ENCODE results near the gene MLANA. TPM values are rescaled to one million over a fixed set of nuclear protein-coding genes. Genes with fewer than 3 reads are reported as not detected.
A peak's percentile ranks its signal among the peaks of the same experiment; 100 is the strongest.

MLANA gene
- polyA plus RNA-seq, 3 donors: not detected

DNA sequence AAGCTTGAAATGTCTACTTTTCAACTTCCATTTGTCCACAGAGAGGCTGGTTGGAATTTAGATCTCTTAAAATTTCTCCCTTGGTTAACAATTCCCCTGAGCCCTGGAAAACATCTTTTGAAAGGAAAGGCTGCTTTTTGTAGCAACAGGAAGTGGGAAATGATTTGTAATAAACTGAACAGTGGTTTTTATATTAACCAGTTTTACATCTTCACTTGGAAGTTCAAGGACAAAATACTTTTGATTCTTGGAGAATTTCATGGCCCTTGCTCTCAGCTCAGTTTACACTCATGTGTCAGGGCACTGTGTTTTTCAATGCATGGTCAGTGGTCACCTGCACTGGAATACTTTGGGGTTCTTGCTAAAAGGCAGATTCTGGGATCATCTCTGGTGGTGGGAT is 9.9 kb downstream of the MLANA start:
- Mint-ChIP-seq H3K4me3 (no peak overlapping the region), H3K27ac (no peak overlapping the region), H3K9me3 (peaks cover 0 to 2% (median 0%) of the 10 kb centered on the region in 7 donors), H3K4me1 (no peaks in the 10 kb centered on the region), H3K27me3 (ENCODE audit: low read depth in 3 of 3) (peaks cover 0 to 2% (median 0%) of the 10 kb centered on the region in 3 donors), H3K36me3 (peaks cover 47 to 51% of the 10 kb centered on the region in 2 donors)
- no peaks in the 10 kb centered on the region for H3K27me3 ChIP-seq (ENCODE audit: control insufficient read depth in 2 of 2, insufficient read depth in 2 of 2, low read length in 2 of 2)
- H4K20me1 ChIP-seq (ENCODE audit: insufficient read depth, low read length): no peaks in the 10 kb centered on the region
- H3K9ac ChIP-seq (ENCODE audit: insufficient read depth, low read length, poor library complexity, severe bottlenecking): no peak overlapping the region
- TF ChIP-seq, protein P1, sequence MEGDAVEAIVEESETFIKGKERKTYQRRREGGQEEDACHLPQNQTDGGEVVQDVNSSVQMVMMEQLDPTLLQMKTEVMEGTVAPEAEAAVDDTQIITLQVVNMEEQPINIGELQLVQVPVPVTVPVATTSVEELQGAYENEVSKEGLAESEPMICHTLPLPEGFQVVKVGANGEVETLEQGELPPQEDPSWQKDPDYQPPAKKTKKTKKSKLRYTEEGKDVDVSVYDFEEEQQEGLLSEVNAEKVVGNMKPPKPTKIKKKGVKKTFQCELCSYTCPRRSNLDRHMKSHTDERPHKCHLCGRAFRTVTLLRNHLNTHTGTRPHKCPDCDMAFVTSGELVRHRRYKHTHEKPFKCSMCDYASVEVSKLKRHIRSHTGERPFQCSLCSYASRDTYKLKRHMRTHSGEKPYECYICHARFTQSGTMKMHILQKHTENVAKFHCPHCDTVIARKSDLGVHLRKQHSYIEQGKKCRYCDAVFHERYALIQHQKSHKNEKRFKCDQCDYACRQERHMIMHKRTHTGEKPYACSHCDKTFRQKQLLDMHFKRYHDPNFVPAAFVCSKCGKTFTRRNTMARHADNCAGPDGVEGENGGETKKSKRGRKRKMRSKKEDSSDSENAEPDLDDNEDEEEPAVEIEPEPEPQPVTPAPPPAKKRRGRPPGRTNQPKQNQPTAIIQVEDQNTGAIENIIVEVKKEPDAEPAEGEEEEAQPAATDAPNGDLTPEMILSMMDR (IDR thresholded peaks at IDR 0.05): no peak
- H3K4me3 ChIP-seq (replicated peaks in 1 of 3; ENCODE audit: low read depth in 2 of 3, low read length in 3 of 3): no peak overlapping the region
- H2AFZ ChIP-seq (ENCODE audit: insufficient read depth, low read depth, low read length, poor library complexity, severe bottlenecking): no peak overlapping the region
- H3K9me3 ChIP-seq (replicated peaks in 1 of 2; ENCODE audit: control insufficient read depth in 1 of 2, insufficient read depth in 1 of 2, low read length in 2 of 2): no peaks in the 10 kb centered on the region
- no peak overlapping the region for H3K27ac ChIP-seq (ENCODE audit: low read depth in 1 of 2, low read length in 2 of 2)
- H3K36me3 ChIP-seq (replicated peaks in 1 of 2; ENCODE audit: control insufficient read depth in 1 of 2, insufficient read depth in 2 of 2, low read length in 2 of 2): peaks cover 8 to 63% of the 10 kb centered on the region in 2 donors
- intact Hi-C loops (cut with micrococcal nuclease): no loop called here
- DNase-seq: no peak
- no peak overlapping the region for H3K4me2 ChIP-seq (replicated peaks; ENCODE audit: extremely low read depth, low read length, poor library complexity, severe bottlenecking)
- H3K79me2 ChIP-seq (ENCODE audit: insufficient read depth, low read length): no peaks in the 10 kb centered on the region
- H3K4me1 ChIP-seq (ENCODE audit: control insufficient read depth in 1 of 2, insufficient read depth in 2 of 2, low read length in 2 of 2): no peaks in the 10 kb centered on the region

DNA sequence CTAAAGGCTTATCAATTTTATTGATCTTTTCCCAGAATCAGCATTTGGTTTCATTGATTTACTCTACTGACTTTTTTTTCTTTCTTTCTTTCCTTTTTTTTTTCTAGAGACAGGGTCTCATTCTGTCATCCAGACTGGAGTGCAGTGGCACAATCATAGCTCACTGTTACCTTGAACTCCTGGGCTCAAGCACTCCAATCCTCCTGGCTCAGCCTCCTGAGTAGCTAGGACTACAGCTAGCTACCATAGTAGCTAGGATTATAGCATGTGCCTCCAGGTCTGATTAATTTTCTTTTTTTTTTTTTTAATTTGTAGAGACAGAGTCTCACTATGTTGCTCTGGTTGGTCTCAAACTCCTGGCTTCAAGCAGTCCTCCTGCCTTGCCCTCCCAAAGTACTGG is 11.7 kb downstream of the MLANA start:
- no peaks in the 10 kb centered on the region for H3K9me3 ChIP-seq (replicated peaks in 1 of 2; ENCODE audit: control insufficient read depth in 1 of 2, insufficient read depth in 1 of 2, low read length in 2 of 2)
- DNase-seq: no peak
- H3K4me1 ChIP-seq (ENCODE audit: control insufficient read depth in 1 of 2, insufficient read depth in 2 of 2, low read length in 2 of 2): no peaks in the 10 kb centered on the region
- peaks cover 17 to 59% of the 10 kb centered on the region in 2 donors for H3K36me3 ChIP-seq (replicated peaks in 1 of 2; ENCODE audit: control insufficient read depth in 1 of 2, insufficient read depth in 2 of 2, low read length in 2 of 2)
- H4K20me1 ChIP-seq (ENCODE audit: insufficient read depth, low read length): no peaks in the 10 kb centered on the region
- H3K27ac ChIP-seq (ENCODE audit: low read depth in 1 of 2, low read length in 2 of 2): no peak overlapping the region
- Mint-ChIP-seq H3K4me1 (no peaks in the 10 kb centered on the region), H3K4me3 (no peak overlapping the region), H3K9me3 (peaks cover 0 to 2% (median 0%) of the 10 kb centered on the region in 7 donors), H3K27me3 (ENCODE audit: low read depth in 3 of 3) (peaks cover 0 to 2% (median 0%) of the 10 kb centered on the region in 3 donors), H3K36me3 (peaks cover 52 to 53% of the 10 kb centered on the region in 2 donors), H3K27ac (peak overlapping the region in 1 of 7 donors; percentile 12)
- H2AFZ ChIP-seq (ENCODE audit: insufficient read depth, low read depth, low read length, poor library complexity, severe bottlenecking): no peak overlapping the region
- H3K9ac ChIP-seq (ENCODE audit: insufficient read depth, low read length, poor library complexity, severe bottlenecking): no peak overlapping the region
- TF ChIP-seq, protein P1 (IDR thresholded peaks at IDR 0.05): no peak
- intact Hi-C loops (cut with micrococcal nuclease): no loop called here
- no peaks in the 10 kb centered on the region for H3K27me3 ChIP-seq (ENCODE audit: control insufficient read depth in 2 of 2, insufficient read depth in 2 of 2, low read length in 2 of 2)
- H3K4me2 ChIP-seq (replicated peaks; ENCODE audit: extremely low read depth, low read length, poor library complexity, severe bottlenecking): no peak overlapping the region
- no peaks in the 10 kb centered on the region for H3K79me2 ChIP-seq (ENCODE audit: insufficient read depth, low read length)
- H3K4me3 ChIP-seq (replicated peaks in 1 of 3; ENCODE audit: low read depth in 2 of 3, low read length in 3 of 3): no peak overlapping the region
